LNCaP clone FGC (cell line): ENCODE measurements around the gene SLC25A24.
"Not testable (repeated sequence)": the region's sequence is repeated elsewhere in the genome, so short reads cannot be mapped to it uniquely, and the experiment has no call there.

ENCODE experiments used
- DNase-seq: peaks from one replicate; pipeline ENCODE4 v3.0.0-alpha.2; 2011; ENCODE audit warnings: low read depth
- H3K4me3 ChIP-seq: 2 replicates; pipeline ENCODE4 v1.5.1; 2011; ENCODE audit warnings: mild to moderate bottlenecking, low read depth, low read length, control low read depth
- TF ChIP-seq, protein P1 (sequence below): IDR thresholded peaks from 2 replicates; pipeline ENCODE4 v1.5.1; 2012; ENCODE audit warnings: mild to moderate bottlenecking; ENCODE audit not compliant: control insufficient read depth, insufficient read depth; ENCODE audit errors: extremely low read depth

Gene SLC25A24

DNA sequence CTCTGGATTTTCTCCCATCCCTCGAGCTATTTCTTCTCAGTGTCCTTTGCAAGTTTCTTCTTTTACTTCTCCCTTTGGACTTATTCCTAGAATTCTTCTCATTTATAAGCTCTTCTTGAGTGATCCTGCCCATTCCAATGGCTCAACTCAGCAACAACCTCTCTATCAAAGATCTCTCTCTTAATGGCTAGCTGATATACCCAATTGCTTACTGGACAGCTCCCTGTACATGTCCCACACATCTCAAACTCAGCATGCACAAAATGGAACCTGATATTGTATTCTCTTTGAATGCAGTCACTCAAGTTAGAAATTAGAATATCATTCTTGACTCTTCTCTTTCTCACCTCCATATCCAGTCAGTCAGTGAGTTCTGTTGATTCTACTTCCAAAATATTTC is 48.6 kb downstream of the SLC25A24 start:
- TF ChIP-seq, protein P1, sequence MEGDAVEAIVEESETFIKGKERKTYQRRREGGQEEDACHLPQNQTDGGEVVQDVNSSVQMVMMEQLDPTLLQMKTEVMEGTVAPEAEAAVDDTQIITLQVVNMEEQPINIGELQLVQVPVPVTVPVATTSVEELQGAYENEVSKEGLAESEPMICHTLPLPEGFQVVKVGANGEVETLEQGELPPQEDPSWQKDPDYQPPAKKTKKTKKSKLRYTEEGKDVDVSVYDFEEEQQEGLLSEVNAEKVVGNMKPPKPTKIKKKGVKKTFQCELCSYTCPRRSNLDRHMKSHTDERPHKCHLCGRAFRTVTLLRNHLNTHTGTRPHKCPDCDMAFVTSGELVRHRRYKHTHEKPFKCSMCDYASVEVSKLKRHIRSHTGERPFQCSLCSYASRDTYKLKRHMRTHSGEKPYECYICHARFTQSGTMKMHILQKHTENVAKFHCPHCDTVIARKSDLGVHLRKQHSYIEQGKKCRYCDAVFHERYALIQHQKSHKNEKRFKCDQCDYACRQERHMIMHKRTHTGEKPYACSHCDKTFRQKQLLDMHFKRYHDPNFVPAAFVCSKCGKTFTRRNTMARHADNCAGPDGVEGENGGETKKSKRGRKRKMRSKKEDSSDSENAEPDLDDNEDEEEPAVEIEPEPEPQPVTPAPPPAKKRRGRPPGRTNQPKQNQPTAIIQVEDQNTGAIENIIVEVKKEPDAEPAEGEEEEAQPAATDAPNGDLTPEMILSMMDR: no peak
- no peak for DNase-seq
- no peak overlapping the region for H3K4me3 ChIP-seq

DNA sequence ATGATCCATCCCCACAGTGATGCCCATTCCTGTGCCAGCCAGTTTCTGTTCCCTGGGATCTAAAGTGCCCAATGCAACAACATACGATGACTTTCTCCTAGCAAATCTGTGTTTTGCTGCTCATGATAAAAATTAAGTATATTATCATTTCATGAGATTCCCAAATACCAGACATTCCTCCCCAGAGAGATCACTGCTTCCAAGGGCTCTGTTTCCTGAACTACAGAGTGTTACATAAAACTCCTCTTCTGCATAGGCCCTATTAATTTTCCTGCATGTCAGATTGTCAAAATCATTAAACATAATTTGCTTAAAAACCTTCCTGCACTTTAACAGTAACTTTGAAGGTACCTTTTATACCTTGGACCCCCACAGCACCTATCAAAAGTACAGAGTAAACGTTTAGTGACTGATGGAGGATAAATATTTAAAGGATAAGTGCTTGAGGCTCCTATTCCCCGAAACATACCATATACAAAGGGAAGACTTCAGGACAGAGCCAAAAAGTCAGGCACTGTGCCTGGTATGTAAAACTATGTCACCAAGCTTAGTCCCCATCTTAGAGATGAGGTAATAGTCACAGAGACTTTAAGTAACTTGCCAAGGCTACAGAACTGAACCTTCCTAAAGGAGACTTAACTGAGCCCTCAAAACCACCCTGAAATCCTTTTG is 50.2 kb downstream of the SLC25A24 start:
- DNase-seq: no peak
- no peak overlapping the region for H3K4me3 ChIP-seq
- TF ChIP-seq, protein P1: no peak

DNA sequence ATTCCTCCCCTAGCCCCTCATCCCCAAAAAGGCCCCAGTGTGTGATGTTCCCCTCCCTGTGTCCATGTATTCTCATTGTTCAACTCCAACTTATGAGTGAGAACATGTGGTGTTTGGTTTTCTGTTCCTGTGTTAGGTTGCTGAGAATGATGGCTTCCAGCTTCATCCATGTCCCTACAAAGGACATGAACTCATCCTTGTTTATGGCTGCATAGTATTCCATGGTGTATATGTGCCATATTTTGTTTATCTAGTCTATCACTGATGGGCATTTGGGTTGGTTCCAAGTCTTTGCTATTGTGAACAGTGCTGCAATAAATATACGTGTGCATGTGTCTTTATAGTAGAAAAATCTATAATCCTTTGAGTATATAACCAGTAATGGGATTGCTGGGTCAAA is 55.6 kb downstream of the SLC25A24 start:
- not testable (repeated sequence) for DNase-seq, H3K4me3 ChIP-seq

DNA sequence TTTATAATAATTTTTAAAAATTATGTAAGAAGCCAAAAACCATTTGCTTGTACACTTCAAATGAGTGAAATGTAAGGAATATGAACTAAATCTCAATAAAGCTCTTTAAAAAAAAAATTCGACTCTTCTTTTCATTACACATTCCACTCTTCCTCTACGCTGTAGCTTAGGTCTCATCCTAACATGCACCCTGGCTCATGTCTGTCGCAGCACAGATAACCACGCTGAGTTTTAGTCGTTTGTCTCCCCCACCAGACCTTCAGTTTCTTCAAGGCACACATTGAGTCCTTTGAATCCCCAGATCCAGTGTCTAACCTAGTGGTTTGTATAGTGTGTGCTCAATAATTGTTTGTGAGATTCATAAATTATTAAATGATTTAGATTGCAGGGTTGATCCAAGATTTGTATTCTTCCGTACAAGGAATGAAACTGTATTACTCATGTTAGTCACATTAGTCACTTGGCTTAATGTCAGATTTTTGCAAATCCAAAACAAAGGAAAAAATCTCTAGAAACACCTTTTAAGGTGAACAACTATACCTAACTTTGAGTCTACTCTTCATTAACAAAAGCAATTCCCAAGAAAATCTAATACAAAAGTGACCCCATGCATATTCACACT is 57.3 kb downstream of the SLC25A24 start:
- H3K4me3 ChIP-seq: no peak overlapping the region
- TF ChIP-seq, protein P1: no peak
- DNase-seq: no peak

DNA sequence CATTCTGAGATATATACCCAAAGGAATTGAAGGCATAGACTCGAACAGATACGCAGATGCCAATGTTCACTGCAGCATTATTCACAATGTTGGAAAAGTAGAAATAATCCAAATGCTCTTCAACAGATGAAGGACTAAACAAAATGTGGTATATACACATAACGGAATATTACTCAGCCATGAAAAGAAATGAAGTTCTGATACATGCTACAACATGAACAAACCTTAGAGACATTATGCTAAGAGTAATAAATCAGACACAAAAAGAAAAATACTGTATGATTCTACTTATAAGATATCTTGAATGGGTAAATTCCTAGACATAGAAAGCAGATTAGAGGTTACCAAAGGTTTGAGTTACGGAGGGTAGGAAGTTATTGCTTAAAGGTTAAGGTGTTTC is 57.9 kb downstream of the SLC25A24 start:
- TF ChIP-seq, protein P1: no peak
- DNase-seq: no peak
- no peak overlapping the region for H3K4me3 ChIP-seq

DNA sequence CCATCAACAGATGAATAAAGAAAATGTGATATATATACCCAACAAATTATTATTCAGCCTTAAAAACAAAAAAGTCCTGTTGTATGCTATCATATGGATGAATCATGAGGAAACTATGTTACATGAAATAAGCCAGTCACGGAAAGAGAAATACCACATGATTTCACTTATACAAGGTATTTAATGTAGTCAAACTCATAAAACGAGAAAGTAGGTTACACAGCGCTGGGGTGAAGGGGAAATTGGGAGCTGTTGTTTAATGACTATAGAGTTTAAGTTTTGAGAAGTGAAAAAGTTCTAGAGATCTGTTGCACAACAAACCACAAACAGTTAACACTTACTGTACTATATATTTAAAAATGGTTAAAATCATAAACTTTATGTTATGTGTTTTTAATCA is 58.5 kb downstream of the SLC25A24 start:
- TF ChIP-seq, protein P1: no peak
- DNase-seq: no peak
- no peak overlapping the region for H3K4me3 ChIP-seq

DNA sequence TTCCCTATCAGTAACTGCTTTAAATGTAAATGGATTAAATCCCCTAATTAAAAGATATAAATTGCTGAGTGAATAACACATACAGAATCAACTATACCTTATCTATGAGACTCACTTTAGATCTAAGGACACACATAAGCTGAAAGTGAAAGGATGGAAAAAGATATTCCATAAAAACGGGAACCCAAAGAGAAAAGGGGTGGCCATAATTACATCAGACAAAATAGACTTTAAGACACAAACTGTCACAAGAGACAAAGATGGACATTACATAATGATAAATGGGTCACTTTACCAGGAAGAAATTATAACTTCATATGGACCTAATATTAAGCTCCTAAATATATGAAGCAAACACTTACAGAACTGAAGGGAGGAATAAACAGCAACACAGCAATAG is 59.2 kb downstream of the SLC25A24 start:
- no peak overlapping the region for H3K4me3 ChIP-seq
- TF ChIP-seq, protein P1: no peak
- DNase-seq: no peak
